HG03558 (cell line): Measurements from ENCODE around the gene CABP5.

Experiments used
- ATAC-seq: cut with Tn5 transposase; IDR thresholded peaks from one replicate; pipeline ENCODE4 v1.9.1; 2021; ENCODE audit warnings: moderate number of reproducible peaks; ENCODE audit not compliant: unreplicated experiment; ENCODE audit errors: extremely low read depth

The CABP5 gene

DNA sequence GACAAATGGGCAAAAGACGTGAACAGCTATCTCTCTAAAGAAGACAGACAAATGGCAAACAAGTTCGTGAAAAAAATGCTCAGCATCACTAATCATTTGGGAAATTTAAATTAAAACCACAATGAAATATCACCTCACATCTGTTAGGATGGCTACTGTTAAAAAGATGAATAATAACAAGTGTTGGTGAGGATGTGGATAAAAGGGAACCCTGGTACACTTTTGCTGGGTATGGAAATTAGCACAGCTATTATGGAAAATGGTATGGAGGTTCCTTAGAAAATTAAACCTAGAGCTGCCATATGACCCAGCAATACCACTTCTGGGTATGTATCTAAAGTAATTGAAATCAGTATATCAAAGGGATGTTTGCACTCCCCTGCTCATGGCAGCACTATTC lies 7.1 kb downstream of the CABP5 start:
- ATAC-seq, result no peak

DNA sequence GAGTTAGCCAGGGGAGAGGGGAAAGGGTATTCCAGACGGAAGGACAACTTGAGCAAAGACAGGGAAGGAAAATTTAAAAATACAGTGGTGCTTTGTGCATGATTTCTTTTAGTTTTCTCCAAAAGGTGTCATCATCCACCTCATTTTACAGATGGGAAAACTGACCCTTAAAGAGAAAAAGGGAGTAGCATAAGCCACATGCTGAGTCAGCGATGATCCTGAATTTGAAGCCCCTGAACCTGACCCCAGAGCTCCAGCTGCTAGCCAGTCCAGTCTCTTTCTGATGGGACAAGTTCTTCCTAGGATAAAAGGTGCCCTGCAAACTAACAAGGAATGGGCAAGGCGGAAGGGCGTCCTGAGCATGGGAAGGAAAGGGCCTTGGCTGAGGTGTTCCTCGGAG lies 10.3 kb downstream of the CABP5 start:
- no peak for ATAC-seq

DNA sequence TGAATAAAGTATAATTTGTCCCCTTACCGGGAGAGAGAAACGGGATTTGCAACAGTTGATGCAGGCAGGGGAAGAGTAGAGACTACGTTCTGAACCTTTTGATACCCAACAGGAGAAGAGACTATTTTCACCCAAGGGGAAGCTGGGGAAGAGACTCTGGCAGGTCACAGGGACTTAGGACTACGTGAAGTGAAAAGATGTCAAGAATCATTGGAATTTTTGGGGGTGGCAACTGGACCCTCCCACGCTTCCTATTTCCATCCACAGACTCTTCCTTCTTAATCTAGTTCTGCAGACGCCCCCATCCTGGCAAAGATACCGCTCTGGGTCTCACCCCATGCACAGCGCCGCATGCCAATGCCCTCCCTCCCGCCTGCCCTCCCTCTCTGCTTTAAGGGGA lies 13.8 kb downstream of the CABP5 start:
- no peak for ATAC-seq

DNA sequence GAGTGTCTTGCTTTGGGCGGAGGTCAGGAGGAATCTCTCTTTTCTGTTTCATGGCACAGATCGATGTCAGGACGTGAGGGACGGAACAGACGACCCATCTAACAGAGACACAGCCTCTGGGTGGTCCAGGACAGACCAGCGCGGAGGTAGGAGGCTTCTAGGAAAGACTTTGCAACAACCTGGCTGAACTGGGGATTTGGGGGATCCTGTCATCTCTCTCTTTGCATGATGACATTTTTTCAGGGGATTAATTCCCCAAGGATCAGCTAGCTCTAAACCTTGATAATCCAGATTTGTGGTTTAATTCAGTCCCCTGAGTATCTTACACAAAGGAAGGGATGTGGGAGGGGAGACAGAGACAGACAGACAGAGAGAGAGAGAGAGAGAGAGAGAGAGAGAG lies 14.4 kb downstream of the CABP5 start:
- no peak for ATAC-seq

DNA sequence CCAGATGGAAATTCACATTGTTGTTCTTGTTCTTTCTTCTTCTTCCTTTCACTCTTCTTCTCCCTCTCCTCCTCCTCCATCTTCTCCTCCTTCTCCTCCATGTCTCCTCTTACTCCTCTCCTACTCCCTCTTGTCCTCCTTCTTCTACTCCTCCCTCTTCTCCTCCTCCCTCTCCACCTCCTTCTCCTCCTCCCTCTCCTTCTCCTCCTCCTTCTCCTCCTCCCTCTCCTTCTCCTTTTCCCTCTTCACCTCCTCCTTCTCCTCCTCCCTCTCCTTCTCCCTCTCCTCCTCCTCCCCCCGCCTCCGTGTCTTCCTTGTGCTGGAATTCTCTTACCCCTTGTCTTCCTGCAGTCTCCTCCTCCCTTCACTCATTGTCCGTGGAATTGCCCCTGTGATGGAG lies 18.4 kb downstream of the CABP5 start:
- no peak for ATAC-seq

DNA sequence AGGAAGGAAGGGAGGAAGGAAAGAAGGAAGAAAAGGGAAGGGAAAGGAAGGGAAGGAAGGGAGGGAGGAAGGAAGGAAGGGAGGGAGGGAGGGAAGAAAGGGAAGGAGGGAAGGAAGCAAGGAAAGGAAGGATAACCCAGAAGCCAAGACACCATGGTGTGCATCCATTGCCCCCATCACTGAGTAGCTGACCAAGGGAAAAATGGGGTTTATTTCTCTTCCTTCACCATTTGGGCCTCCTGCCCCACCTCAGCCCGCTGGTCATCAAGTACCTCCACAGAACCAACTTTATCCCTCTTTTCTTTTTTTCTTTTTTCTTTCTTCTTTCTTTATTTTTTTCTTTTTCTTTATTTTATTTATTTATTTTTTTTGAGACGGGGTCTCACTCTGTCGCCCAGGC lies 20.4 kb downstream of the CABP5 start:
- ATAC-seq, result no peak

DNA sequence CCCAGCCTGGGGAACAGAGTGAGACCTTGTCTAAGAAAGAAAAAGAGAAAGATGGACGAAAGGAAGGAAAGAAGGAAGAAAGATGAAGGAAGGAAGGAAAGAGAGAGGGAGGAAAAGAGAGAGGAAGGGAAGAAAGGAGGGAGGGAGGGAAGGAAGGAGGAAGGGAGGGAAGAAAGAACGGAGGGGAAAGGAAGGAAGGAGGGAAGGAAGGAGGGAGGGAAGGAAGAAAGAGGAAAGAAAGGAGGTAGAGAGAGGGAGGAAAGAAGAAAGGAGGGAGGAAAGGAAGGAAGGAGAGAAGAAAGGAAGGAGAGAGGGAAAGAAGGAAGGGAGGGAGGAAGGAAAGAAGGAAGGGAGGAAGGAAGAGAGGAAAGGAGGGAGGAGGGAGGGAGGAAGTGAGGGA lies 20.9 kb downstream of the CABP5 start:
- no peak for ATAC-seq

DNA sequence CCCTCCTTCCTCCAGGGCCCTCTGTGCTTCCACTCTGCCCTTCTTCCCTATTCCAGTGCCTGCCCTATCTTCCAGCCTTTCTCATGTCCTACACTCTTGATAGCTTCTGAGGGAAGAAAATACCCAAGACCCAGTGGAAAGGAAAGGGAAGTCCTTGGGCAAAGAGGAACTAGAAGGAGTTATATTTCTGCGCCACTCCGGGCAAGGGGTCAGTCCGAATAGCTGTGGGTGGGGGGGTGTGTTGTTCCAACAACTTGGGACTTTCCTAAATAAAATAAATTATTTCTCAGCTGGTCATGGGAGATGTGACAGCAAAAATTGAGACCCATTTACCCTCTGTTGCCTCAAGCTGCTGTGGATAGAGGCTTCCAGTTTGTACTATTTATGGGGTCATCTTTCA lies 23.2 kb downstream of the CABP5 start:
- no peak for ATAC-seq

DNA sequence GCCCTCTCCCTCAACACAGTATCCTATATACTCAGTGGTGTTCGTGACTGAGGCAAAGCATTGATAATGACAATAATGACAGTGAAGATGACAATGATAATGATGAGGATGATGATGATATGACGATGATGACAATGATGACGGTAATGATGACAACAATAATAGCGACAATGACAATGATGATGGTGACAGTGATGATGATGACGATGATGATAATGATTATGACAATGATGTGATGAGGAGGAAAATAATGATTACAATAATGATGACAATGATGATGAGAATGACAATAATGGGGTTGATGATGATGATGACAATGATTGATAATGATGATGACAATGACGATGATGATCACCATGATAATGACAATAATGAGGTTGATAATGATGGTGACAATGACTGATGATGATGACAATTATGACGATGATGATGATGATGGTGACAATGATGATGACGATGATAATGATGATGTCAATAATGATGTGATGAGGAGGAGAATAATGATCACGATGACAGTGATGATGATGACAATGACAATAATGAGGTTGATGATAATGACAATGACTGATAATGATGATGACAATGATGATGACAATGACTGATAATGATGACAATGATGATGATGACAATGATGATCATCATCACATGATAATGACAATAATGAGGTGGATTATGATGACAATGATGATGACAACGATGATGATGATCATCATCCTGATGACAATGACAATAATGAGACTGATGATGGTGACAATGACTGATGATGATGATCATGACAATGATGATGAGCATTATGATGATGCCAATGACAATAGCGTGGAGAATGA lies 32.7 kb downstream of the CABP5 start:
- no peak for ATAC-seq

DNA sequence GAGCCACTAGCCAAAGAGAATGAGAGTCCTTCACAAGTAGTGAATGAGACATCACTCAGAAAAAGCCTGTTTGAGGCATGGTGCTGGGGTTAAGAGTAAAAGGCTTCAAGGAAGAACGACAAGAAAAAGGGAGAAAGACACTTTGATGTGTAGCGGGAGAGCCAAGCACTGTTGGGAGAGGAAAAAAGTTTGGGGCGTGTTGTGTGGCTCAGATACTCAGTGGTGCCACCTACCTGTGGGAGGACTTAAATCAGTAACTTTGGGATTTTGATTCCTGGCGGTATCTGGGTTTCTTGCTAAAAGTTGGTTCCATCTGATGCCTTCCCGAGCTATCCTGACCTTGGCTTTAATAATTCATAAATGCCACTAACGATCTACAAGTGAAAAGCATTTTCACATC lies 37.1 kb downstream of the CABP5 start:
- ATAC-seq, result no peak

DNA sequence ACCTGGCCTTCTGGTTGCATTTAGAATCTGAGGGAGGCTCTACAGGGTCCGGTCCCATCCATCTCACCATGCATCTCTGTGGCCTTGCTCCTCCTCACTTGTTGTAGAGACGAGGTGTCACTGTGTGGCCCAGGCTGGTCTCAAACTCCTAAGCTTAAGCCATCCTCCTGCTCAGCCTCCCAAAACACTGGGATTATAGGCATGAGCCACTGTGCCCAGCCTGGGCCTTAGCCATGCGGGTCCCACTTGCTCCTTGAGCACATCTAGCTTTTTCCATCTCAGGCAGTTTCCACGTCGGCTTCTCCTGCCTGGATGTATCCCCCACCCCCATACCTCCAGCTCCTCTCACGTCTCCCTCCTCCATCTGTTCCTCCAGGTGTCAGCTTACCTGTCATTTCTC lies 39.6 kb downstream of the CABP5 start:
- no peak for ATAC-seq

DNA sequence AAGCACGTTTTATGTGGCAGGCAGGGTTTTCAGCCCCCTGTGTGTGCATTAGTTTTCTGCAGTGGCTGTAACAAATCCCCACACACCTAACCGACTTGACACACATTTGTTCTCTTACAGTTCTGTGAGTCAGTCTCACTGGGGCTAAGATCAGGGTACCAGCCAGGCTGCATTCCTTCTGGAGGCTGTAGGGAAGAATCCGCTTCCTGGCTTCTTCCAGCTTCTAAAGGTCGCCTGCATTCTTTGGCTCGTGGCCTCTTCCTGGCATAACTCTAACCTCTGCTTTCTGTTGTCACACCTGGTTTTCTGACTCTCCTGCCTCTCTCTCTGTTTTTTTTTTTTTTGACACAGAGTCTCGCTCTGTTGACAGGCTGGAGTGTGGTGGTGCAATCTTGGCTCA lies 43.0 kb downstream of the CABP5 start:
- no peak for ATAC-seq

DNA sequence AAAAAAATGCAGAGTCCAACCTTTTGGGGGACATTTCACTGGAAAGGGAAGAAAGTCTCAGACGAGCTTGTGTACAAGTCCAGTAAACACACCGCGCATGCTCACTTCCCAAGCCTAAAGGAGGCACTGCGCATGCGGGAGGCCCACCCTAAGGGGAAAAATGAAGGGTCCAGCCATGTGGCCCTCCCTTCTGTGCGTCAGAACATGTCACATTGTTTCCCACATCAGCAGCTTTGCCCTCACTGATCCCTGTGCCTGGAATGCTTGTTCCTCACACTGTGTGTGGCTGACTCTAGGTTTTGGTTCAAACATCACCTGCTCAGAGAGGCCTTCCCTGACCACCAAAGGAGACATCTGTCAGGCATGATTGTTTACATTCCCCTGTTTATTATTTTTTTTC lies 45.1 kb downstream of the CABP5 start:
- no peak for ATAC-seq

DNA sequence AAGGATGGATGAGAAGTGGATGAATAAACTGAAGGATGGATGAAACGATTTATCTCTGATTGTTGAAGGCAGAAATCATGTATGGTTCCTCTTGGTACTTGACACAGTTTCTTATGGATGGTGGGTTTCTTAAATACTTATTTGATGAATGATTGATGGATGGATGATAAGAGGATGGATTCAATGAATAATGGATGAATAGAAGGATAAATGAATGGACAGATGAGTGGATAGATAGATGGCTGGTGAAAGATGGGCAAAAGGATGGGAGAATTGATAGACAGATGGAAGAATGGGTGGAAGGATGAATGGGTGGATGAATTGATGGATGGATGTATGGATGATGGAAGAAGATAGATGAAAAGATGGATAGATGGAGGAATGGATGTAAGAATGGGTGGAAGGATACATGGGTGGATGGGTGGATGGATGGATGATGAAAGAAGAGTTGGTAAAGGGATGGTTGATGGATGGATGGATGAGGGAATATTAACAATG lies 47.6 kb downstream of the CABP5 start:
- no peak for ATAC-seq

DNA sequence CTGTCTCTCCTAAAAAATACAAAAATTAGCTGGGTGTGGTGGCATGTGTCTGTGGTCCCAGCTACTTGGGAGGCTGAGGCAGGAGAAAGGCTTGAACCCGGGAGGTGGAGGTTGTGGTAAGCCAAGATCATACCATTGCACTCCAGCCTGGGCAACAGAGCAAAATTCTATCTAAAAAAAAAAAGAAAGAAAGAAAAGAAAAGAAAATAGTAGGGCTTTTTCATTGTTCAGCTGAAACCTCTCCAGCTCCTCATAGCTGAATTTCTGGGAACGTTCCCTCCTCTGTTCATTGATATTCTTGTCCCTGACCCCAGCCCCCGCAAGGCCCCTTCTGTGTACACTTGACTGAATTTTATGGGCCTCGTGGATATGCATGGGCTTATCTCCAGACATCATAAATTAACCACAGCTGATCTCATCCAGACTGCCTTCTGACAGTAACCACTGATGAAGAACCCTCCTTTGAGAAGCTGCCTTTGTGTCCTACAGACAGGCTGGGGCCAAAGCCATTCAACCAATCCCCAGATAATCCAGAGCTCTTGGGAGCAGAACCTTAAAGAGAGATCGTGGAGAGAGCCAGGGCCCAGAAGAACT lies 49.6 kb downstream of the CABP5 start, which contains the start of gene ELSPBP1:
TSS of gene ELSPBP1 (plus strand) at position 424 of the 594 bp plus-strand sequence. CDS start 14,036 bp downstream, outside the sequence.
- no peak for ATAC-seq

DNA sequence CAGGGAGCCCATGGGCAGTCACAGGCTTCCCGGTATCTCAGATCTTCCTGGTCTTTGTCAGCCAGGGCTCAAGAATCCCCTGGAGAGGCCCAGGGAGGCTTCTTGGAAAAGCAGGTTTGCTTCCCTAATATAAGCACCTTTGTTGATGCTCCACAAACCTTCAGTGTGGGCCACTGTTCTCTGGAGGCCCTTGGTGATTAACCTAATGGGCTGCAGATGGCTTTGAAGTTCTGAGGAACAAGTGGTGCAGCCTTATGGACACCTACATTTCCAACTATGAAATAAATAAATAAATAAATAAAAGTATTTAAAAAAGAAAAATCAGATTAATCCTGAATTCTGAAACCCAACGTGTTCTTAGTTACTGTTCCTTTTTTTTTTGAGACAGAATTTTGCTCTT lies 51.8 kb downstream of the CABP5 start, which contains the start of gene BSPH1:
TSS of gene BSPH1 (minus strand) at position 101 of the 400 bp plus-strand sequence. CDS start at position 12, 89 bp downstream.
- ATAC-seq, result no peak

DNA sequence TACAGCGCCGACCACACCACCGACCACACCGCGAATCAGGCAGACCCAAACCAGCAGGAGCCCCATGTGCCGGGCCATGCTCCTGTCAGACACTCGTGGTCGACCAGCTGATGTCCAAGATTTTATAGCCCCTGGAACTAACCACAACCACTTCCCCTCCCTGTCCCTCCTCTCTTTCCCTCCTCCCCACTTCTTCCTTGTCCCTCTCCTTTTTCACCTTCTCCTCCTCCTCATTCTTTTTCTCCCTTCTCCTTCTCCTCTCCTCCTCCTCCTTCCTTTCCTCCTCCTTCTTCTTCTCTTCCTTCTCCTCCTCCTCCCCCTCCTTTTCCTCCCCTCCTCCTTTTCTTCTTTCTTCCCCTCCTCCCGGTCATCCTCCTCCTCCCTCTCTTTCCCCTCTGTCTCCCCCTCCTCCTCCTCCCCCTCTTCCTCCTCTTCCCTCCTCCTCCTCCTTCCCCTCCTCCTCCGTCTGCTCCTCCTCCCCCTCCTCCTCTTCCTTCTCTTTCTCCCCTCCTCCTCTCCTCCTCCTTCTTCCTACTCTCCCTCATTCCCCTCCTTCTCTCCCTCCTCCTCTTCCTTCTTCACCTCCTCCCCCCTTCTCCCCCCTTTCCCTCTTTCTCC lies 52.6 kb downstream of the CABP5 start:
- no peak for ATAC-seq
